Jurkat, Clone E6-1 (cell line): ENCODE results near the gene ASTL.
"Not testable (repeated sequence)": the region's sequence is repeated elsewhere in the genome, so short reads cannot be mapped to it uniquely, and the experiment has no call there.

Source experiments
- DNase-seq: peaks from one replicate; pipeline ENCODE4 v3.0.0-alpha.2; 2011; ENCODE audit warnings: low read depth, low spot score
- H3K4me3 ChIP-seq: 2 replicates; pipeline ENCODE4 v1.5.1; 2011; ENCODE audit warnings: mild to moderate bottlenecking, low read length, control low read depth, moderate library complexity

The ASTL gene

DNA sequence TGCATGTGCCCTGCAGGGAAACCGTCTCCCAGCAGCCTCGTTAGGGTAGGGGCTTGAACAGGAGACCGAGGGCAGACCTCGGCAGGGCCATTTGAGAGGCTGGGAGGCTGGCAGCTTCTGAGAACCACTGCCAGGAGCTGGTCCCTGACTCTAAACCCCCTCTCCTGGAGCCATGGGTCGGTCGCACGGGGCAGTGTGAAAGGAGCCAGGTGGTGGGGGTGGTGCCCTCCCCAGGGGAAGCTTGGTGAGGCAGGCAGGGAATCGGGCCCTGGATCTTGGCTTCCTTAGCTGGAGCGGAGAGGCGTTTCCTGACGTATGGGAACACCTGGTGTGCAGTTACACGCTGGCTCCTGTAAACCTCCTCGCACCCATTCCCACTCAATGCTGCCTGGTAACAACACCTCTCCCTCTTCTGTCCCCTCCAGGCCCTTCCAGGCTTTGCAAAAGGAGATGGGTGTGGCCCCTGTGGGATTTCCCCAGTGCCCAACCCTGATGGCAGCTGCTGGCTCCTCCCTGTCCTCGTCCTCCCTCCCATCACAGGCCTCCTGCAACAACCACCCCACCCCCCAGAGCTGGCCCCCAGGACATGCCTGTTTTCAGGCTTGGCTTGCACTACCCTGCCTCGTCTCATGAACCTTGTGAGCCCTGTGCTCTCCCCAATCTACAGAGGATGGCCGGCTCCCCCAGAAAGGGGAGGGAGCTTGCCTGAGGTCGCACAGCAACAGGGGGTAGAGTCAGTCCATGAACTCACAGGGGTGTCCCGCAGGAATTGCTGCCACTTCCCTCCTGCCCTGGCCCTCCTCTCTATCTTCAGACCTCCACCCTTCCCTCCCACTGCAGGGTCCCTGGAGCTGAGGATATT, 46.4 kb downstream of the ASTL start:
- DNase-seq, result no peak
- no peak overlapping the region for H3K4me3 ChIP-seq

GRCh38 chr2:96091141-96091710, 47.1 kb downstream of the ASTL start:
- no peak for DNase-seq
- no peak overlapping the region for H3K4me3 ChIP-seq

DNA sequence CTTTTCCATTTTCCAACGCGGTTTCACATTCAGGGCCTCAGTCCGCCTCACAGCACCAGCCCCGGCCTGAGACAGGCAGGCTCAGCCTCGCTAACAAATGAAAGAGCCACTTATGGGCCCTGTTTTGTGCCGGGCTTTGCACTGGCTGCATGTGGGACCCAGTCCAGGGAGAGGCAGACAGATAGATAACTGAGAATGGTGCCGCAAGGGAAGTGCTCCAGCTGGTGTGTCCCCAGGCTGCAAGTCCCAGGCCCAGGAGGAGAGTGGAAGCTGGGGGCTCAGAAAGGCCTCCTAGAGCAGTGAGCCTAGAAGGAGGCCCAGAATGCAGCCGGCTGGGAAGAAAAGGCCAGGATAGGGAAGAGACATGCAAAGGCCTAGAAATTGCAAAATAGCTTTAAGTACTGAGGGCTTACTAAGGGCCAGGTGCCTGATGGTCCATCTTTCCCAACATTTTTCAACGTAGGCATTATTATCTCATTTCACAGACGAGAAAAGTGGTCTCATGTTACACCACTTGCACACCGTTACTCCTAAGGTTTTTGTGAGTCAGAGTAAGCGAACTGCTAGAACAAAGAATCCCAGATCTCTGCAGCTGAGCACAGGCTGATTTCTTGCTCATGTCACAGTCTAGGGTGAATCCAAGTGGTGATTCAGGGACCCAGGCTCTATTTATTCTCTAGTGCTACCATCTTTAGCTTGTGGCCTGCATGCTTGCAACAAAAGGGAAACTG, 47.9 kb downstream of the ASTL start:
- no peak for DNase-seq
- H3K4me3 ChIP-seq, result no peak overlapping the region

- DNase-seq, result no peak
Measured at GRCh38 chr2:96089356-96090195, 48.7 kb downstream of the ASTL start.

GRCh38 chr2:96088340-96089335, 49.7 kb downstream of the ASTL start:
- H3K4me3 ChIP-seq, result no peak overlapping the region

More at GRCh38 chr2:96089356-96090195, 48.7 kb downstream of the ASTL start:
- no peak overlapping the region for H3K4me3 ChIP-seq

GRCh38 chr2:96087130-96087529, 51.2 kb downstream of the ASTL start:
- no peak for DNase-seq
- no peak overlapping the region for H3K4me3 ChIP-seq

More at GRCh38 chr2:96088340-96089335, 49.7 kb downstream of the ASTL start:
- no peak for DNase-seq

DNA sequence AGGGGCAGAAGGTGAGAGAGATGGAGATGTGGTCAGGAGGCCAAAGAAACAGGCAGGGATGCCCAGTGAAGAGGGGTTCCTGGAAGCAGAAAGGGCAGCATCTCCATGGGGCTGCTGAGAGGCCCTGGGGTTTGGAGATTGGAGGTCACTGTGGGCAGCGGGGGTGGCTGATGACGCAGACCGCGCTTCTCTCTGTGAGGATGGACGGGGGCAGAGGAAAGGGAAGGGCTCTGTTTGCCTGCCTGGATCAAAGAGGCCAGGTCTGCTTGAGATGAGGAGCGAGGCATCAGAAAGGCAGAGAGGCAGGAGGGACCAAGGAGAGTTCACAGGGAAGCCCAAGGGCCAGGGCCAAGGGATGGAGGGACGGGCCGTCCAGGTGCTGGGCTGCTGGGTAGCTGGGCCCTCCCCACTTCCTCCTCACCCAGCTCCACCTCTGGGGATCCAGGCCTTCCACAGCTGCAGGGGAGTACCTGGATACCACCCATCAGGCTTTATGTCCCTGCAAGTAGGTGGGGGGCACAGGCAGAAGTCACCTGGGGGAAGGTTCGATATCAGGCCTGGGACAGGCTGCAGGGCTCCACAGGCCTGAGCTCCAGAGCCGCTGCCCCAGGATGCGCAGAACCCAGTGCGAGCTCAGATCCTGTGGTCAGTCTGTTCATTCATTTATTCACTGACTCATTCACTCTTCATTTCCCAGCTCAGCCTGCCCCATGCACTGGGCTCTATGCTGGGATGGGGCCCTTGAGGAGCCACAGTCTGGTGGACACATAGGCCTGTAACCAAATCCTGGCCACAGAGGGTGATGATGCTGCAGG, 52.6 kb downstream of the ASTL start:
- no peak for DNase-seq
- H3K4me3 ChIP-seq, result no peak overlapping the region

GRCh38 chr2:96084858-96085518, 53.3 kb downstream of the ASTL start:
- not testable (repeated sequence) for H3K4me3 ChIP-seq, DNase-seq

DNA sequence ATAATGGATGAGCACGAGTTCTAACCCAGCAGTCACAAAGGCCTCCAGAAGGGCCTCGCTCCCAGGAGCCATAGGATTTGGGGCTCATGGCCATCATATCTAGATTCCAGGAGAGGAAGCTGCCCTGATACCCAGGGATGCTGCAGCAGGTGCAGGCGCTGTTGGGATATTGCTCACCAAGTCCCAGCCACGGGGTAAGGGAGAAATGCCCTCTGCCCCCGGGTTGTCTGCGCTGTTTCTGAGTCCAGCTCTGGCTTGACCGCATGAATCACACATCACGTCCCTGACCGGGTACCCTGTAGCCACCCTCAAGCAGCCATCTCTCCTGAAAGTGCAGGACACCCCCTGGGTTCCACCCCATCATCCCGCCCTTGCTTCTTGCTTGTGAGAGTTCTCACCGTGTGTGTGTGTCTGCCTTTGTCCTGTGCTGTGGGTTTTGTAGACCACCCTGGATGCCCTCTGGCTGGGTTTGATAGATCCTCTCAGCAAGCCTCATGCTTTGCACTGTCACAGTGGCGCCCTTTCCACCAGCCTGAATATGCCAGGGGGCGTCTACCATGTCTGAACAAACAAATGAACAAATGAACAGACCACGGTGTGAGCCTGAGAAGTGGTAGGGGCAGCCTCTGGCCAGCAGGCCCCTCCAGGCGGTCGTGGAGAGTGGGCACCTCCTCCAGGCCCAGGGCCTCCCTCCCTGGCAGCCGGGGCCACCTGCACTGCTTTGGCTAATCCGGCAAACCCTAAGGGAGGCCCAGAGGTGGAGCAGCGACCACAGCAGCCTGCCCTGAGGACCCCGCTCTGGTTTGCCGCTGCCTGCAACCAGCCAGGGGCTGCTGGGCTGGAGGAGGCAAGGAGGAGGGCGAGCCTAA, 54.1 kb downstream of the ASTL start:
- H3K4me3 ChIP-seq, result no peak overlapping the region
- DNase-seq, result no peak

DNA sequence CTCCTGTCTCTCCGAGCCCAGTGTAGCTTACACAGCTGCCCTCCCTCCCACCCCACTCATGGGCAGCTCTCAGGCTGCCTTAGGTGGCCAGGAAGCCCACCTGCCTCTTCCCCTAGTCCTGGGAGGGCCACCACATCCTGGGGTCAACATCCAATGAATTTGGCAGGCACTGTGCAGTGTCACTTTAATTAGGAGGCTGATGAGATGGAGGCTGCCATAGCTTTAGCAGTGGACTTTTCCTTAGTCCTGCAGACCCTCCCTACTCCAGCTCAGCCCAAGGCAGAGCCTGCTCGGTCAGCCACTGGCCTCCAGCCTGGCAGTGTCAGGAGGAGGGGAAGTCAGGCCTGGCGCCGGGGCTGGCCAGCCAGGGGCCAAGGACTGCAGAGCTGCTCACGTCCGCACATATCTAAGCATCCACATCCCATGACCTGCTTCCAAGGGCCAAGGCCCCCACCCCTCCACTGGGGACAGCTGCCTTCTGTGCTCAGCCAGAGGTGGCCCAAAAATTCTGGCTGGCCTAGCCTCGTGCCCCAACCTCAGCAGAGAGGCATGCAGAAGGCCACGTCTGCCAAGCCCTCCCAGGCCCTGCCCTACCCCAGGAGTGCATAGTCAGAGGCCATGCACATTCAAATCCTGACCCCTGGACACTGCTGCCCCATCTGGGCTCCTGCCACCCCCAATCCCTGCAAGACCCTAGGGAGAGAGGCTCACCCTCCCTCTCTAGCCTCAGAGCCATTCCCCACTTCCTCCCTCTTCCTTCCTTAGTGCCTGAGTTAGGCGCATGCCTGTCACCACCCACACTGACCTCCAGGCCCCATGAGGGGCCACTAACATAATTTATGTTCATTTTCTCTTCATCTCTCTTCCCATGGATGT, 55.0 kb downstream of the ASTL start:
- H3K4me3 ChIP-seq, result no peak overlapping the region
- no peak for DNase-seq

DNA sequence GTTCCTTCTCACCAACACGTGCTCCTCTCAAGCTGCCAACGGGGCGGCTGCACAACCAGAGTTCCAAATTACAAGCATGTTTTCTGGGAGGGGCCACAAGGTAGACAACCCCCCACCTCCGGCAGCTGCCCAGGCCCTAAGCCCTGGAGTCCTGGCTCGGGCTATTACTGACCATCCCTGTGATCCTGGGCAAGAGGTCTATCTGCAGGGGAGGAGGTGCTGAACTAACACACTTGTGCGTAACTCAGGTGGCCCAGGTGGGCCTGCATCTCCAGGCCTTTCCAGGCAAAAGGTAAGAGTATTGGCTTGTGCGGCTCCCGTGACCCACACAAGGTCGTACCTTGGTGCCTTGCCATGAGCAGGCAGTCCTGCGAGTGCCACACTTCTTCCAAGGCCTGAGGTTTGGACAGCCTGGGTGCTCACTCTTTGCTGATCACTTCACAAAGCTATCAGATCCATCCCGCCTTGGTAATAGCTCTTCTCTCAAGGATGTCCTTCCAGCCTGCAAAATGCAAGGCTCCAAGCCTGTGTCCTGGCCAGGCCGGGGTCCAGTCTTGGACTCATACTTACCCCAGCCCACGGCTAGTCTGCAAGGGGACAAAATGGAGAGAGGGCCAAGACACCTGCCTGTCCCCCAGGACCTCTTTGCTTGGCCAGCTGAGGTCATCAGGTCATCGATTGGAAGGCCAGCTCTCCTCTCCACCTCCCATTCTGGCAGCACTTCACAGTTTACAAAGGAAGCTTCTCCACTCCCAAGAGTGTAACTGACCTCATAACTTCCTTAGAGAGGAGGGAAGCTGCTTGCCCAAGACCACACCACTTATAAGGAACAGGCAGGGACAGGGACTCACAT, 55.9 kb downstream of the ASTL start:
- no peak overlapping the region for H3K4me3 ChIP-seq
- no peak for DNase-seq

DNA sequence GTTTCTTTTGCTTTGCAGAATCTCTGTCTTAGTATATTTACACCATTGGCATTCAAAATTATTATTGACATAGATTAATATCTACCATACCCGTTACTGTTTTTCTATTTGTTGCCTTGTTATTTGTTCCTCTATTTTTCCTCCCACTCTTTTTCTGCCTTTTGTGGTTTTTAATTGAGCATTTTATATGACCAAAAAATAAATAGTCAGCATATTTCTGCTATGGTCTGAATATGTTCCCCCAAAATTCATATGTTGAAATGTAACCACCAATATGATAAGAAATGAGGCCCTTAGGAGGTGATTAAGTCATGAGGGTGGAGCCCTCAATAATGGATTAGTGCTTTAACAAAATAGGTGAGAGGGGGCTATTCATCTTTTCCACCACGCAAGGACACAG, 57.3 kb downstream of the ASTL start:
- no peak overlapping the region for H3K4me3 ChIP-seq
- DNase-seq, result no peak

DNA sequence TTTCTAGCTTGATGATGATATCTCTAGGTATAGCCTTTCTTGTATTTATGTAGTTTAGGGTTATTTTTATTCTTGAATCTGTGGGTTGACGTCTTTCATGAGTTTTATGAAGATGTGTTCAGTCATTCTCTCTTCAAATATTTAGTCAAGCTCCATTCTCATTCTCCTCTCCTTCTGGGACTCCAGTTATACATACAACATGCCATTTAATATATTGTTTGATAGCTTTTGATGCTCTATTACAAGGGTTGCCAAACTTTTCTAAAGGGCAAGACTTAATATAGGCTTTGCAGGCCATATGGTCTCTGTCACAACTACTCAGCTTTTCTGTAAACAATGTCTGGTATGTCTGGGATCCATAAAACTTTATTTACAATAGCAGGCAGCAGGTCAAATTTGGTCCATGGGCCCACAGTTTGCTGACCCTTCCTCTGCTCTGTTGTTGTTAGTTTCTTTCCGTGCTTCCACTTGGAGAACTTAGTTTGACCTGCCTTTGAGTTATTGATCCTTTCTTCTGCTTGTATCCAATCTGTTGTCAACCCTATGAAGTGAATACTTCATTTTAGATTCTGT, 63.0 kb downstream of the ASTL start:
- no peak overlapping the region for H3K4me3 ChIP-seq
- no peak for DNase-seq

GRCh38 chr2:96074156-96074555, 64.1 kb downstream of the ASTL start:
- no peak overlapping the region for H3K4me3 ChIP-seq
- DNase-seq, result no peak
